Neuronal stem cell (in vitro differentiated cells): Measurements from ENCODE around the gene PCGF1.
A peak's percentile ranks its signal among the peaks of the same experiment; 100 is the strongest.

Experiments
- DNase-seq: peaks from one replicate; pipeline ENCODE4 v3.0.0-alpha.2; 2013; ENCODE audit warnings: low spot score
- H2AFZ ChIP-seq: one replicate; pipeline ENCODE4 v1.6.1; 2013; ENCODE audit warnings: mild to moderate bottlenecking, low read length, inconsistent platforms
- H2AK5ac ChIP-seq: 2 replicates; pipeline ENCODE4 v1.6.1; 2013; ENCODE audit warnings: low read depth, mild to moderate bottlenecking, inconsistent platforms, low read length, moderate library complexity, mixed read lengths
- H2BK120ac ChIP-seq: 2 replicates; pipeline ENCODE4 v1.6.1; 2013; ENCODE audit warnings: low read depth, mild to moderate bottlenecking, inconsistent platforms, low read length, moderate library complexity, mixed read lengths
- H2BK12ac ChIP-seq: one replicate; pipeline ENCODE4 v1.6.1; 2013; ENCODE audit warnings: low read length, inconsistent platforms
- H2BK15ac ChIP-seq: 2 replicates; pipeline ENCODE4 v1.6.1; 2013; ENCODE audit warnings: mild to moderate bottlenecking, low read length, inconsistent platforms, mixed read lengths
- H2BK5ac ChIP-seq: one replicate; pipeline ENCODE4 v1.6.1; 2013; ENCODE audit warnings: inconsistent platforms, mild to moderate bottlenecking, low read length, moderate library complexity
- H3K14ac ChIP-seq: one replicate; pipeline ENCODE4 v1.6.1; 2013; ENCODE audit warnings: low read length, inconsistent platforms
- H3K18ac ChIP-seq: 2 replicates; pipeline ENCODE4 v1.6.1; 2013; ENCODE audit warnings: low read length, inconsistent platforms
- H3K23ac ChIP-seq: 2 replicates; pipeline ENCODE4 v1.6.1; 2013; ENCODE audit warnings: low read depth, mild to moderate bottlenecking, mixed read lengths, low read length, inconsistent platforms; ENCODE audit not compliant: poor library complexity
- H3K27ac ChIP-seq: replicated peaks from 3 replicates; pipeline ENCODE4 v1.5.1; 2013; ENCODE audit warnings: low read length, inconsistent platforms
- H3K27me3 ChIP-seq, 3 experiments: 2 replicates each; pipeline ENCODE4 v1.6.1; 2013; ENCODE audit warnings: low read length in 3 of 3, mild to moderate bottlenecking in 2 of 3, inconsistent platforms in 1 of 3, low read depth in 1 of 3, mixed read lengths in 1 of 3, moderate library complexity in 1 of 3; ENCODE audit not compliant: control insufficient read depth in 3 of 3, insufficient read depth in 3 of 3
- H3K36me3 ChIP-seq, 2 donors: replicated peaks in 1 of 2; 2 replicates each; pipeline ENCODE4 v1.6.1; 2013; ENCODE audit warnings: low read length in 2 of 2; ENCODE audit not compliant: control insufficient read depth in 2 of 2, insufficient read depth in 2 of 2
- H3K4ac ChIP-seq: 2 replicates; pipeline ENCODE4 v1.6.1; 2013; ENCODE audit warnings: inconsistent platforms, mild to moderate bottlenecking, low read length, moderate library complexity
- H3K4me1 ChIP-seq, 2 donors: 1 replicate in 1 of 2; 2 replicates in 1 of 2; pipeline ENCODE4 v1.6.1; 2013; ENCODE audit warnings: low read length in 2 of 2, low read depth in 1 of 2; ENCODE audit not compliant: control insufficient read depth in 2 of 2, insufficient read depth in 1 of 2
- H3K4me2 ChIP-seq: one replicate; pipeline ENCODE4 v1.6.1; 2013; ENCODE audit warnings: mild to moderate bottlenecking, low read length, inconsistent platforms; ENCODE audit not compliant: insufficient read depth, poor library complexity, severe bottlenecking
- H3K4me3 ChIP-seq, 2 donors: 2 replicates each; pipeline ENCODE4 v1.5.1; 2013; ENCODE audit warnings: low read length in 2 of 2, mild to moderate bottlenecking in 2 of 2, inconsistent platforms in 1 of 2, moderate library complexity in 1 of 2
- H3K79me1 ChIP-seq: one replicate; pipeline ENCODE4 v1.6.1; 2013; ENCODE audit warnings: low read depth, mild to moderate bottlenecking, inconsistent platforms, low read length, moderate library complexity
- H3K9ac ChIP-seq: one replicate; pipeline ENCODE4 v1.6.1; 2013; ENCODE audit warnings: mild to moderate bottlenecking, low read depth, low read length, inconsistent platforms; ENCODE audit not compliant: poor library complexity
- H3K9me3 ChIP-seq, 2 donors: replicated peaks in 1 of 2; 2 replicates each; pipeline versions ENCODE3 to v1.6.1; 2013; ENCODE audit warnings: low read length in 2 of 2, mild to moderate bottlenecking in 2 of 2, inconsistent platforms in 1 of 2, low read depth in 1 of 2, mixed read lengths in 1 of 2, moderate library complexity in 1 of 2; ENCODE audit not compliant: control insufficient read depth in 2 of 2, insufficient read depth in 1 of 2
- H4K8ac ChIP-seq: one replicate; pipeline ENCODE4 v1.6.1; 2013; ENCODE audit warnings: low read depth, mild to moderate bottlenecking, inconsistent platforms, low read length, moderate library complexity
- H4K91ac ChIP-seq: one replicate; pipeline ENCODE4 v1.6.1; 2013; ENCODE audit warnings: low read length, low read depth, mild to moderate bottlenecking, inconsistent platforms; ENCODE audit not compliant: poor library complexity
- WGBS, 2 donors: extraction: QIAGEN DNeasy Blood & Tissue Kit; methylation state at CpG; one replicate each; pipeline ENCODE4 v1.1.7; 2013; ENCODE audit warnings: missing lambda C conversion rate in 2 of 2, mixed read lengths in 1 of 2; ENCODE audit not compliant: insufficient read length in 2 of 2, insufficient replicate concordance in 1 of 2; ENCODE audit errors: extremely low coverage in 2 of 2; 5-methylcytosine and 5-hydroxymethylcytosine counted together

The PCGF1 gene

DNA sequence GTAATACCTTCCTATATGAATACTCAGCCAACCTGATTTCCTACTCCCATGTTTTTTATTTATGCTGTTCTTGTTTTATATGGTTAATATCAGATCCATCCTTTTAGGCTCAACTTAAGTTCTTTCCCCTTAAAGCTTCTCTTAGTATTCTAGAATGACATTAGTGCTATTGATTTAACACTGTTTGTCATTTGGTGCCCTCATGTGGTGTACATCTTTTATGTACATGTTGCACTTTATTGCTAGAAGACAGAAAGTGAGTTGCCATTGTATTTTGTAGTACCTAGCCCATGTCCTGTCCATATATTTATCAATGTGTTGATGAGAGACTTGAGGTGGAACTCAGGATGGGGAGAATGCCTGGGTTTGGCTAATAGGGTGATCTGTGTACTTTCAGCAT is 24.7 kb upstream of the PCGF1 start:
- no peak overlapping the region for H3K18ac ChIP-seq
- peaks cover 11 to 17% of the 10 kb centered on the region in 2 donors for H3K4me1 ChIP-seq
- no peaks in the 10 kb centered on the region for H3K27me3 ChIP-seq
- H2AFZ ChIP-seq, result no peak overlapping the region
- H4K91ac ChIP-seq, result no peak overlapping the region
- no peak overlapping the region for H3K23ac ChIP-seq
- H3K36me3 ChIP-seq, result peaks cover 26 to 63% of the 10 kb centered on the region in 2 donors
- H3K4me3 ChIP-seq, result no peak overlapping the region
- no peak overlapping the region for H3K27ac ChIP-seq
- H2BK15ac ChIP-seq, result no peak overlapping the region
- no peaks in the 10 kb centered on the region for H3K9me3 ChIP-seq
- H3K9ac ChIP-seq, result no peak overlapping the region
- no peak overlapping the region for H2AK5ac ChIP-seq
- H2BK120ac ChIP-seq, result no peak overlapping the region
- H4K8ac ChIP-seq, result no peak overlapping the region
- H3K4me2 ChIP-seq, result no peak overlapping the region
- peaks cover 5% of the 10 kb centered on the region for H3K79me1 ChIP-seq
- DNase-seq, result no peak
- H3K4ac ChIP-seq, result no peak overlapping the region
- no peak overlapping the region for H3K14ac ChIP-seq
- no peak overlapping the region for H2BK12ac ChIP-seq
- H2BK5ac ChIP-seq, result no peak overlapping the region

GRCh38 chr2:74531666-74532065 is 24.2 kb upstream of the PCGF1 start:
- H2BK5ac ChIP-seq, result no peak overlapping the region
- peaks cover 32 to 69% of the 10 kb centered on the region in 2 donors for H3K36me3 ChIP-seq
- no peak overlapping the region for H3K18ac ChIP-seq
- H3K23ac ChIP-seq, result no peak overlapping the region
- no peak overlapping the region for H3K9ac ChIP-seq
- H4K8ac ChIP-seq, result no peak overlapping the region
- DNase-seq, result no peak
- no peaks in the 10 kb centered on the region for H3K27me3 ChIP-seq
- H2AK5ac ChIP-seq, result no peak overlapping the region
- no peak overlapping the region for H2BK120ac ChIP-seq
- H3K27ac ChIP-seq, result no peak overlapping the region
- WGBS, 2 donors, result no CpG with 5 or more reads among the region's 7 CpGs
- no peak overlapping the region for H2AFZ ChIP-seq
- H3K79me1 ChIP-seq, result peaks cover 5% of the 10 kb centered on the region
- no peak overlapping the region for H3K4me2 ChIP-seq
- H4K91ac ChIP-seq, result no peak overlapping the region
- H3K4me3 ChIP-seq, result no peak overlapping the region
- H3K4me1 ChIP-seq, result peaks cover 11 to 17% of the 10 kb centered on the region in 2 donors
- H3K4ac ChIP-seq, result no peak overlapping the region
- no peak overlapping the region for H2BK15ac ChIP-seq
- H3K9me3 ChIP-seq, result peaks cover 0 to 2% of the 10 kb centered on the region in 2 donors
- no peak overlapping the region for H2BK12ac ChIP-seq
- no peak overlapping the region for H3K14ac ChIP-seq

- Histone ChIP-seq H2BK5ac (peak overlapping the region; percentile 89), H3K14ac (peak overlapping the region; percentile 73), H3K9ac (peak overlapping the region; percentile 93), H3K4me2 (peak overlapping the region; percentile 81), H3K4me3 (peak overlapping the region; percentile 72 to 89), H2AK5ac (peak overlapping the region; percentile 12), H3K36me3 (peaks cover 39 to 74% of the 10 kb centered on the region in 2 donors), H3K4ac (no peak overlapping the region), H3K18ac (peak overlapping the region; percentile 95), H3K79me1 (peaks cover 5% of the 10 kb centered on the region), H2BK15ac (peak overlapping the region; percentile 25), H3K27me3 (no peaks in the 10 kb centered on the region), H2BK12ac (no peak overlapping the region), H3K4me1 (peaks cover 11 to 17% of the 10 kb centered on the region in 2 donors), H3K9me3 (peaks cover 0 to 2% of the 10 kb centered on the region in 2 donors), H3K23ac (peak overlapping the region; percentile 76), H3K27ac (no peak overlapping the region), H4K91ac (no peak overlapping the region), H2BK120ac (no peak overlapping the region), H2AFZ (peak overlapping the region; percentile 97), H4K8ac (no peak overlapping the region)
- DNase-seq, result no peak
- WGBS, 2 donors, result no CpG with 5 or more reads among the region's 54 CpGs
These were observed 23.0 kb upstream of the PCGF1 start for GRCh38 chr2:74530239-74531187.
